K562 (cell line): ENCODE results near the gene KRABD2.

Experiments
- ATAC-seq: fragments of 200-7000 bp; cut with Tn5 transposase; 3 replicates; pipeline ENCODE4 v1.9.1; 2020; ENCODE audit warnings: moderate library complexity
- BruUV-seq: library from RNA; stranded (reverse); fragments of 400-500 nt; replicated peaks from 2 replicates; lab custom pipeline; 2021; lab: Mats Ljungman, UMichigan
- CTCF ChIA-PET: fragments of 300-600 bp; formaldehyde crosslinking; extraction: SDS; loops from one replicate; lab custom pipeline; 2021; ENCODE audit warnings: low intra/inter-chr PET ratio; lab: Yijun Ruan, JAX
- POLR2A ChIA-PET: fragments of 300-600, 350-650 bp; sonication (Branson Sonifier 250); formaldehyde crosslinking; extraction: SDS; loops from one replicate; lab custom pipeline; 2021; ENCODE audit warnings: antibody characterized with exemption, inconsistent platforms; lab: Yijun Ruan, JAX
- DNase-seq, 4 experiments: peaks; one replicate each; pipeline versions ENCODE4 v3.0.0 to v3.0.0-alpha.2; 2011 to 2018; ENCODE audit warnings: low spot score in 3 of 4, mixed read lengths in 3 of 4; ENCODE audit errors: extremely low read depth in 1 of 4
- FAIRE-seq: peaks from 2 replicates; lab custom pipeline; 2011; peaks lifted over from hg19 to GRCh38; lab: Jason Lieb, UNC
- H2AFZ ChIP-seq: 2 replicates; pipeline ENCODE4 v1.6.0; 2011; ENCODE audit warnings: low read depth, low read length, control low read depth, inconsistent platforms
- H3K27ac ChIP-seq: fragments of 200-600 bp; 3 replicates; pipeline ENCODE4 v1.8.0; 2011; ENCODE audit warnings: low read depth, mild to moderate bottlenecking, control low read depth, inconsistent platforms, low read length, moderate library complexity, mixed read lengths; ENCODE audit errors: extremely low read depth
- H3K27me3 ChIP-seq, 2 experiments: fragments of 300-600 bp in 1 of 2; 2 replicates in 1 of 2; 3 replicates in 1 of 2; pipeline versions ENCODE4 v1.6.0 to v1.8.0; 2011; ENCODE audit warnings: inconsistent platforms in 2 of 2, low read length in 2 of 2, mild to moderate bottlenecking in 1 of 2, mixed read lengths in 1 of 2, moderate library complexity in 1 of 2; ENCODE audit not compliant: control insufficient read depth in 2 of 2, insufficient read depth in 2 of 2
- H3K36me3 ChIP-seq: fragments of 300-600 bp; 3 replicates; pipeline ENCODE4 v1.8.0; 2011; ENCODE audit warnings: mild to moderate bottlenecking, low read length, inconsistent platforms; ENCODE audit not compliant: control insufficient read depth, insufficient read depth
- H3K4me1 ChIP-seq, 2 experiments: fragments of 200-600 bp in 1 of 2; replicated peaks in 1 of 2; 2 replicates in 1 of 2; 3 replicates in 1 of 2; pipeline versions ENCODE4 v1.5.1 to v1.8.0; 2011; ENCODE audit warnings: inconsistent platforms in 2 of 2, low read length in 2 of 2, mild to moderate bottlenecking in 1 of 2, mixed read lengths in 1 of 2, moderate library complexity in 1 of 2; ENCODE audit not compliant: control insufficient read depth in 2 of 2, insufficient read depth in 2 of 2
- H3K4me2 ChIP-seq: 2 replicates; pipeline ENCODE4 v1.6.1; 2011; ENCODE audit warnings: low read length, control low read depth, inconsistent platforms, mixed read lengths; ENCODE audit not compliant: insufficient read depth
- H3K4me3 ChIP-seq: fragments of 200-600 bp; sonication (generic), shearing (Covaris generic); 2 replicates; pipeline ENCODE4 v1.5.1; 2016; ENCODE audit warnings: control low read depth, inconsistent platforms
- H3K79me2 ChIP-seq: fragments of 200-600 bp; 3 replicates; pipeline ENCODE4 v1.8.0; 2011; ENCODE audit warnings: low read length, inconsistent platforms; ENCODE audit not compliant: control insufficient read depth, insufficient read depth
- H3K9ac ChIP-seq, 2 experiments: 2 replicates each; pipeline versions ENCODE4 v1.6.0 to v1.6.1; 2011; ENCODE audit warnings: low read depth in 2 of 2, low read length in 2 of 2, control low read depth in 1 of 2, inconsistent platforms in 1 of 2, mild to moderate bottlenecking in 1 of 2, mixed read lengths in 1 of 2; ENCODE audit not compliant: insufficient read depth in 1 of 2
- H3K9me1 ChIP-seq: one replicate; pipeline ENCODE4 v1.6.0; 2011; ENCODE audit warnings: inconsistent platforms, mild to moderate bottlenecking, low read length, moderate library complexity; ENCODE audit not compliant: control insufficient read depth, insufficient read depth
- H3K9me3 ChIP-seq: replicated peaks from 2 replicates; pipeline ENCODE4 v1.5.1; 2011; ENCODE audit warnings: low read depth, low read length, inconsistent platforms; ENCODE audit not compliant: control insufficient read depth, insufficient read depth
- H4K20me1 ChIP-seq: replicated peaks from 2 replicates; pipeline ENCODE4 v1.6.1; 2011; ENCODE audit warnings: low read length, inconsistent platforms, mixed read lengths; ENCODE audit not compliant: control insufficient read depth, insufficient read depth
- CTCFL ChIP-seq: IDR thresholded peaks from 2 replicates; pipeline ENCODE4 v1.6.1; 2011; ENCODE audit warnings: borderline replicate concordance, low read depth, mild to moderate bottlenecking, moderate library complexity, low read length; ENCODE audit not compliant: insufficient read depth, poor library complexity, severe bottlenecking
- ID3 ChIP-seq, 2 experiments: fragments of 250-450 bp in 1 of 2; fragments of 450-650 bp in 1 of 2; sonication (Bioruptor Pico) in 1 of 2; IDR thresholded peaks; 2 replicates each; pipeline versions ENCODE4 v1.6.1 to v1.8.0; 2016 to 2021; ENCODE audit warnings: mild to moderate bottlenecking in 2 of 2, moderate library complexity in 2 of 2, missing compliant biosample characterization in 1 of 2, missing genetic modification characterization in 1 of 2
- LEF1 ChIP-seq: fragments of 450-650 bp; IDR thresholded peaks from 2 replicates; pipeline ENCODE4 v1.6.1; 2016; ENCODE audit warnings: mild to moderate bottlenecking
- MNT ChIP-seq, 2 experiments: fragments of 450-650 bp; conservative IDR thresholded peaks; 2 replicates each; pipeline ENCODE4 v1.6.1; 2017; ENCODE audit warnings: mild to moderate bottlenecking in 2 of 2, moderate library complexity in 2 of 2
- RBFOX2 ChIP-seq: fragments of 200-400 bp; formaldehyde crosslinking; IDR thresholded peaks from 2 replicates; pipeline ENCODE4 v1.6.1; 2017; ENCODE audit warnings: low read depth, mild to moderate bottlenecking, low read length, moderate library complexity
- SIX5 ChIP-seq, 2 experiments: IDR thresholded peaks; 2 replicates each; pipeline ENCODE4 v1.6.1; 2011; ENCODE audit warnings: low read length in 2 of 2, borderline replicate concordance in 1 of 2, low read depth in 1 of 2, mild to moderate bottlenecking in 1 of 2, moderate library complexity in 1 of 2; ENCODE audit not compliant: insufficient read depth in 1 of 2
- TCFL5 ChIP-seq: fragments of 250-450 bp; sonication (Bioruptor Pico); conservative IDR thresholded peaks from 2 replicates; pipeline ENCODE4 v1.6.1; 2021; ENCODE audit warnings: mild to moderate bottlenecking, moderate library complexity, matching md5 sums
- WGBS: fragments of 100-300 bp; shearing (Covaris generic); methylation state at CpG from one replicate; pipeline ENCODE4 v1.1.6; 2016; ENCODE audit warnings: low coverage, mixed read lengths; ENCODE audit not compliant: insufficient coverage; ENCODE audit errors: missing lambda C conversion rate; 5-methylcytosine and 5-hydroxymethylcytosine counted together
- in situ Hi-C: fragments of 300-500 bp; cut with MboI; formaldehyde crosslinking; loops from 4 replicates; pipeline ENCODE4 v1.15.0; 2018; ENCODE audit warnings: inconsistent platforms, mixed read lengths
- intact Hi-C: fragments of 100-400 bp; cut with micrococcal nuclease; formaldehyde crosslinking; loops from 2 replicates; pipeline ENCODE4 v1.14.2; 2022

KRABD2 gene

GRCh38 chr17:8345052-8345690 lies 31.3 kb downstream of the KRABD2 start:
- in situ Hi-C loops: no loop called here
- Histone ChIP-seq H3K27me3 (no peaks in the 10 kb centered on the region; a peak in 1 of 5 replicates), H3K36me3 (no peaks in the 10 kb centered on the region), H3K9ac (no peak overlapping the region), H3K4me1 (peaks cover 4 to 10% of the 10 kb centered on the region in 2 experiments; a peak in 3 of 5 replicates), H4K20me1 (no peaks in the 10 kb centered on the region), H3K9me3 (no peaks in the 10 kb centered on the region), H3K4me3 (no peak overlapping the region), H2AFZ (no peak overlapping the region), H3K79me2 (no peaks in the 10 kb centered on the region)
- POLR2A ChIA-PET: interaction anchor here (0.7 to 1.6 kb wide), 2 partner anchors 32 to 172 kb away, joined by 3 to 4 read pairs; no protein-coding TSS in a partner anchor
- no peak for FAIRE-seq
- CTCF ChIA-PET: no interaction called here
- WGBS: 27% methylated on average over 6 of the region's 6 CpGs
- BruUV-seq: no TSS peak
- no peak for ATAC-seq
- intact Hi-C loops: no loop called here
- TF ChIP-seq TCFL5 (CRISPR knock-in tag) (no peak), LEF1 (no peak), RBFOX2 (no peak), ID3 (CRISPR knock-in tag; IDR thresholded peaks at IDR 0.05) (no peak), ID3 (tag; IDR thresholded peaks at IDR 0.05) (no peak), MNT (conservative IDR thresholded peaks at IDR 0.05) (no peak), CTCFL (no peak), SIX5 (IDR thresholded peaks at IDR 0.05; ENCODE audit: borderline replicate concordance in 1 of 2, insufficient read depth in 1 of 2, low read depth in 1 of 2, low read length in 2 of 2) (no peak)
- TF ChIP-seq, all 486 proteins: peak for 0
- no peak overlapping the region for H3K27ac ChIP-seq
- no peak overlapping the region for H3K4me2 ChIP-seq
- no peak for DNase-seq
- H3K9me1 ChIP-seq: no peaks in the 10 kb centered on the region
